ENCODE measurements around the gene ATP2C2.
"Not testable (repeated sequence)": the region's sequence is repeated elsewhere in the genome, so short reads cannot be mapped to it uniquely, and the experiment has no call there.

The ATP2C2 gene

DNA sequence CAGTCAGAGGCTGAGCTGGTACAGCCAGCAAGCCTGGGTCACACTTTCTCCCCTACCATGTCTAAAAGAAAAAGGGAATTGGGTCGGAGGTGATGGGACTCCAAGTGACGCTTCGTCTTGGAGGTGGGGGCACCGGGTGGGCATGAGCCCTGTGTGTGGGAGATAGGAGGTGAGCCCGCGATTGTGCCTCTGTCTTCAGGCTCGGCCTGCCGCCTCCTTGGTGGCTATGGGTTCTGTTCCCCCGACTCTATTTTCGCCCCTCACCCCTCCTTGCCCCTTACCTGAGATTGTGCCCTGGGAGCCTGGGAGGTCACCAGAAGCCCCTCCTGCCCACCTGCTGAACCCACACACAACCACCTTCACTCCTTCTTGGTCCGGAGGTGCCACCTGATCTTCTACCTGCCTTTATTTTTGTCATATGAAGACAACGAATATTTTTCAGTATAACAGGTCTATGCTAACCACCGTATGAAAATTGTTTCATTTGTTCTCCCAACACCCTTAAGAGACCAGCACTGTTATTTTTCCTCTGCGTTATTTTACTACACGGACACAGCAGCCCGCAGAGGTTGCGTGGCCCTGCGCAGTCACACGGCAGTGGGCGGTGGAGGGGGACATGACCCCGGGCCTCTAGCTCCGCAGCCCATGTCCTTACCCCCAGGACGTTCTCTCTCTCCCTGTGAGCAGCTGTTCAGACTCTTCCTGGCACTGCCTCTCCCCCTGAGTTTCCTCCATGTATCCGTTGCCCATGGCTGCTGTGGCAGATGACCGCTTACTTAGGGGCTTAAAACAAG is 49.9 kb downstream of the ATP2C2 start:
- no peak for DNase-seq (ENCODE audit: low read depth in 2 of 2, low spot score in 1 of 2)

DNA sequence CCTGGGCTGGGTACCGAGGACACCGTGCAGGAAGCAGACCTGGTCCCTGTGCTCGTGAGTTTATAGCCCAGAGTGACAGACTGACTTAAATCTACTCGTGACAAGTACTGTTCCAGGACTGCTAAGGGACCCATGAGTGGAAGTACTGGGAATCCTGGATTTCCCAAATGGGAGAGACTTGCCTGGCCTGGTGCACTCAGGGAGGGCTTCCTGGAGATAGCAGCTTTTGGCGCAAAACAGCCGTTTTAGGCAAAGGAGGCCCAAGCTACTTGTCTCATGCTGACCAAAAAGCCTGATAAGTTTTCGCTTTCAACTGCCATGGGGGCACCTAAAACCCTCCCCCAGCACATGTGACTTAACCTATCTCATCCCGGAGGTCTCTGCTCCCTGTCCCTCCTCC is 51.4 kb downstream of the ATP2C2 start:
- DNase-seq (ENCODE audit: low read depth in 2 of 2, low spot score in 1 of 2) = no peak

- DNase-seq (ENCODE audit: low read depth in 2 of 2, low spot score in 1 of 2) = not testable (repeated sequence)
These were observed 52.2 kb downstream of the ATP2C2 start for GRCh38 chr16:84420556-84420955.

DNA sequence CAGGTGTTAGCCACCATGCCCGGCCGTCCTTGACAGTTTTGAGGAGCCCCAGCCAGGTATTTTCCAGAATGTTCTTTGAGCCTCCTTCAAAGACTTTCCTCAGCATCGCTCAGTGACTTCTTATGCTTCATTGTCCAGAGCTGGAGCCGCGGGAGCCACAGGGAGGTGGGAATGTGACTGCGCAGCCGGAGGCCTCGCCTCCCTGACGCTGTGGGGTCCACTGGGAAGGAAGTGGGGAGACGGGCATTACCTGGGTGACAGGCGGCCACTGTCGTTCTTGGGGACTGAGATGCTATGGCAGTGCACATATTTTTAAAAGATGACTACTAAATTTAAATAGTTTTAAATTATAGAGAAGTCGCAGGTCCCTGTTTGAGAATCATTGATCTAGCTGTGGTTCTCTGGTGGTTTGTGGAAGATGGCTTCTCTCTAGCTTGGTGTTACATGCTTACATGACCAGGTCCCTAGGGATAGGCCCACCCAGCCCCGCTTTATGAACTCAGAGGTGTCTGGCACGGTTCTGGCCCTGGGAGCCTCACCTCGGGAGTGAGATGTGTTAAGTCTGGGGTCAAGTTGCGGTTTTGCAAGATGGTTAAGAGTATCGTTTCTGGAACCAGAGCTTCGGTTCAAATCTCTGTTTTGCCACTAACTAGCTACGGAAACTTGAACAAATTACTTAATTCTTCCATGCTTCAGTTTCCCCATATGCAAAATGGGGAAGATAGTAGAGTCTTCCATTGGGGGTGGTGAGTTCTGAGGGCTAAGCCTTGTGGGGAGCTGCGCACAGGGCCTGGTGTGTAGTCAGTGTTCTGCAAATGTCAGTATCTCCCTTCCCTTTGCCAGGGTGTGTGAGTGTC is 53.0 kb downstream of the ATP2C2 start:
- no peak for DNase-seq (ENCODE audit: low read depth in 2 of 2, low spot score in 1 of 2)

- DNase-seq (ENCODE audit: low read depth in 2 of 2, low spot score in 1 of 2) = no peak
These were observed 53.5 kb downstream of the ATP2C2 start for GRCh38 chr16:84421938-84422220.

- DNase-seq (ENCODE audit: low read depth in 2 of 2, low spot score in 1 of 2) = no peak
These were observed 55.1 kb downstream of the ATP2C2 start for GRCh38 chr16:84423416-84423837.

DNA sequence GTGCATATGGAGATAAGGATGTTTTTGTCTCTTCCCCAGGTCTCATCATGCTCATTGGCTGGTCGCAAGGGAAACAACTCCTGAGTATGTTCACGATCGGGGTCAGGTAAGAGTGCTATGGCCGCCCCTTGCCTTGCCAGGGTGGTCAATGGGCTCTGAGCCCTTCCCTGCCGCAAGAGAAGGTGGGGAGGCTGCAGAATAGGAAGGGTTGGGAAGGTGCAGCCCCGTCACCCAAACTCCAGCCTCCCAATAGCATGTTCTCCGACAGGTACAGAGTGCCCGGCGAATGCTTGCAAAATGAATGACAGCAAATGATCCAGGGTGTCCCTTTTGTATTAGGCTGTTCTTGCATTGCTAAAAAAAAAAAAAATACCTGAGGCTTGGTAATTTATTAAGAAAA is 57.4 kb downstream of the ATP2C2 start:
- no peak for DNase-seq (ENCODE audit: low read depth in 2 of 2, low spot score in 1 of 2)

GRCh38 chr16:84426804-84427203 is 58.5 kb downstream of the ATP2C2 start:
- DNase-seq (ENCODE audit: low read depth in 2 of 2, low spot score in 1 of 2) = no peak

GRCh38 chr16:84427553-84427952 is 59.2 kb downstream of the ATP2C2 start:
- DNase-seq (ENCODE audit: low read depth in 2 of 2, low spot score in 1 of 2) = no peak

- DNase-seq (ENCODE audit: low read depth in 2 of 2, low spot score in 1 of 2) = no peak
These were observed 62.5 kb downstream of the ATP2C2 start for GRCh38 chr16:84430860-84431259.

DNA sequence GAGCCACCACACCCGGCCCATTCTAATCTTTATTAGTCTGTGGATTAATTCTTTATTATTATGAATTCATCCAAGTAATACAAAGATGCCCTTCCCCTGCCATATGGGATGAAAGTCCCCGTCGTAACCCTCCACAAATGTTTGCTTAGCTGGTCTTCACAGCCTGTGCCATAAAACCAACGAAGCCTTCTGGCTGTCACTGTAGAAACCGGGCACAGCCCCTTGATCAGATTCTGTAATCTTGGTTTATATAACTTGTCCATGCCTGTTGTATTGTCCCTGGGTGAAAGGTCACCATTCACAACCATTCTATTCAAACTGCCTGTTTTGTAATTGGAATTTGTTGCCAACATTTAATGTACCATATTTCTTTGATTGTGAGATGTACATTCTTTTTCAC is 66.5 kb downstream of the ATP2C2 start:
- DNase-seq (ENCODE audit: low read depth in 2 of 2, low spot score in 1 of 2) = no peak

DNA sequence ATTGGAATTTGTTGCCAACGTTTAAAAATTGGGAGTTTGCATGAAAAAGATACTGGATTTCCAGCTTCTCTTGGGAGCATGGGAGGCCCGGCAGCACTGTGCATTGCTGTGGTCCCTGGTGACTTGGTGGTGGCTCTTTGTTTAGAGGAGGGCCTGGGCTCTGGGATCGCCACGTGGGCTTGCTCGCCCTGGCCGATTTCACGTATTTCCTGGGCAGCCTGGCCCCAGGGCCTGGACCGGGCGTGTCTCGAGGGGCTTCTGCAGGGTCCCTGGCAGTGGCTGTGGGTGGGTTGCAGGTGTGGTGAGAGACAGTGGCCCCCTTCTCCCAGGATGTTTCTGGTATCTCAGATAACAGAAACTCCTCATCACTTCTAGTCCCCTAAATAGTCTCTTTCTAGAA is 67.9 kb downstream of the ATP2C2 start:
- DNase-seq (ENCODE audit: low read depth in 2 of 2, low spot score in 1 of 2) = no peak

DNA sequence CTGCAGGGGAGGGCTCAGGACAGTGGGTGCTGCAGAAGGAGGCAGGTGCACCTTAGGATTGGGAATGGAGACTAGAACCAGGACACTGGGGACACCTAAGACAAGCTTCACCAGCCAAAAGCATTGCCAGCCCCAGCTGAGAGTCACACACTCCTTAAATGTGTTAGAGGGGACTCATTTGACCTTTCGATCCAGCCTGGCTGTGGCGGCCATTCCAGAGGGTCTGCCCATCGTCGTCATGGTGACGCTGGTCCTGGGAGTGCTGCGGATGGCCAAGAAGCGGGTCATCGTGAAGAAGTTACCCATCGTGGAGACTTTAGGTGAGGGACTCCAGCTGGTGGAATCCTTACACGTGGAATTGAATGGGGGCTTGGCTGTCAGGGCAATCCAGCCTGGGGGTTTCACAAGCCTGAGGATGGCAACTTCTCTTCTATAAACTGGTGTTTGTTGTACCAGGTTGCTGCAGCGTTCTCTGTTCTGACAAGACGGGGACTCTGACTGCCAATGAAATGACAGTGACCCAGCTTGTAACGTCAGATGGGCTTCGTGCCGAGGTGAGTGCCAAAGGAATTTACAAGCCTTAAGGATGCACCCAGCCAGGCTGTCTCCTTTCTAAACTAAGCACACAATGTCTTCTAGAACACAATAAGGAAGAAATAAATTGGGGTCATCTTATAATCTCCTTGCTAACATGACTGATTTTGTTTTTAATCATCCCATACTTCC is 70.8 kb downstream of the ATP2C2 start:
- DNase-seq (ENCODE audit: low read depth in 2 of 2, low spot score in 1 of 2) = no peak

- DNase-seq (ENCODE audit: low read depth in 2 of 2, low spot score in 1 of 2) = no peak
These were observed 74.2 kb downstream of the ATP2C2 start for GRCh38 chr16:84442416-84443145.

DNA sequence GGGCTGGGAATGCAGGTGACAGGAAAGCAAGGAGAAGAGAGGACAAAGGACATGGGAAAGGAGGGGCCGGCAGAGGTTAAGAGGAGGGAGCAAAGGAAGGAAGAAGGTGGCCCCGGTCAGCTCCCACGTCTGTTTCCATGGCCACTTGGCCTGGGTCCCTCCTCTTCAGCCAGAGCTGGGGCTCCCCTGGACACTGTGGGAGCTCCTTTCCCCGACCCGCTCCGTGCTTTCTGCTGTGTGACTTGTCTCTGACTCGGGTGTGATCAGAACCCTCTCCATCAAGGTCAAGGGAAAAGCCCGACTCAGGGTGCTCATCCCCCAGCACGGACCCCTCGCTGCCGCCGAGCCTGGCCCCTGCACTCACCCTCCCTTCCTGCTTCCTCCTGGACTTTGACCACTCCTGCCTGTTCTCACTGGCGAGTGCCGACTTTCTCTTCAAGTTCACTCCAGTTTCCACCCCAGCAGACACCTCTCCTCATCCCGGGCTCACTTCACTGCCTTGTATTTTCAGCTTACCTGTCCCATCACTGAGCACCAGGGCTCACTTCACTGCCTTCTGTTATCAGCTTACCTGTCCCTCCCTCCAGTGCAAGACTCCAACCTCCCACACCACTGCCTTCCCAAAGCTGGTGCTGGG is 74.9 kb downstream of the ATP2C2 start:
- DNase-seq (ENCODE audit: low read depth in 2 of 2, low spot score in 1 of 2) = no peak

- no peak for DNase-seq (ENCODE audit: low read depth in 2 of 2, low spot score in 1 of 2)
These were observed 76.1 kb downstream of the ATP2C2 start for GRCh38 chr16:84444476-84444875.

- no peak for DNase-seq (ENCODE audit: low read depth in 2 of 2, low spot score in 1 of 2)
These were observed 77.7 kb downstream of the ATP2C2 start for GRCh38 chr16:84446084-84446483.

DNA sequence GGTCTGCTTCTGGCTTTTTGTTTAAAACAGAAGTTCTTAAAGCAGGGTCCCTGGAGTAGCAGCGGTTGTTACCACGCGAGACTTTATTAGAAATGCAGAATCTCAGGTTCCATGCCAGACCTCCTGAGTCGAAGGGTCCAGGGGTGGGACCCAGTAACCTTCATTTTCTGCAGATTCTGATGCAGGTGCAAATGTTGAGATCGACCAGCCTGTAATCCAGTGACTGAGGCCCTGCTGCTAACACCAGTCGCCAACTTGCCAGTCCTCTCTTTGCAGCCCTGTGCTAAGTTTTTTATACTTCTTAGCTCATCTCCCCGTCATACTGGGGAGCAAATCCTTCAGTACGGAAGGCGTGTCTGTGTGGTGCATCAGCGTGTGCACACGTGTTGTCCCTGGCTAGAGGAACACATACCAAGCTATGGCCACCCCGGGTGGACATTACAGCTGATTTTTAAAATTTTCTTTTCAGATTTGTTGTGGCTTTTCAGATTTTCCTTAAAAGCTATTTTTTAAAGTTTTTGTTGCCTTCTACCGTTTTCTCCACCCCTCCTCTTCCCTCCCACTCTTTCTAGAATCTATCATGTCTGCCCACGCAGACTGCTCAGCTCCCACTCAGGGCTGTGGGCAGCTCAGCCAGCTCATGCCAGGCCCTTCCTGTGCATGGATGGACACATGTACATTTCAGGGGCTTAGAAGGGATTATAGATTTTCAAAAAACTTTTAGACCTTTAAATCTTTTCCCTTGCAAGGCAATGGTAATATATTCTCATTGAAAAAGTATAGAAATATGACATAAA is 78.5 kb downstream of the ATP2C2 start:
- DNase-seq (ENCODE audit: low read depth in 2 of 2, low spot score in 1 of 2) = no peak

GRCh38 chr16:84448444-84448843 is 80.1 kb downstream of the ATP2C2 start:
- DNase-seq (ENCODE audit: low read depth in 2 of 2, low spot score in 1 of 2) = no peak

All from stimulated activated CD8-positive, alpha-beta memory T cell treated with anti-CD3 and anti-CD28 coated beads, Interleukin-4, amount 100 ng/mL, for 1 hour (primary cell).